ENCODE data around the gene SUMO3. TPM values are rescaled to one million over a fixed set of nuclear protein-coding genes. Genes with fewer than 3 reads are reported as not detected.

The SUMO3 gene
- total RNA-seq, 3 donors from 2014 or later: 64.2 to 64.8 (median 64.4) TPM

GRCh38 chr21:44783020-44783696, 34.7 kb downstream of the SUMO3 start:
- no peak for DNase-seq (ENCODE audit: low spot score in 2 of 2)
- Histone ChIP-seq H3K4me1 (no peaks in the 10 kb centered on the region), H3K36me3 (no peaks in the 10 kb centered on the region), H3K4me3 (no peak overlapping the region), H3K27me3 (no peaks in the 10 kb centered on the region), H3K27ac (no peak overlapping the region), H3K9me3 (no peaks in the 10 kb centered on the region)
- no peak for TF ChIP-seq POLR2AphosphoS5 (IDR thresholded peaks at IDR 0.05)
- TF ChIP-seq POLR2A (IDR thresholded peaks at IDR 0.05): no peak
- TF ChIP-seq, protein P1, sequence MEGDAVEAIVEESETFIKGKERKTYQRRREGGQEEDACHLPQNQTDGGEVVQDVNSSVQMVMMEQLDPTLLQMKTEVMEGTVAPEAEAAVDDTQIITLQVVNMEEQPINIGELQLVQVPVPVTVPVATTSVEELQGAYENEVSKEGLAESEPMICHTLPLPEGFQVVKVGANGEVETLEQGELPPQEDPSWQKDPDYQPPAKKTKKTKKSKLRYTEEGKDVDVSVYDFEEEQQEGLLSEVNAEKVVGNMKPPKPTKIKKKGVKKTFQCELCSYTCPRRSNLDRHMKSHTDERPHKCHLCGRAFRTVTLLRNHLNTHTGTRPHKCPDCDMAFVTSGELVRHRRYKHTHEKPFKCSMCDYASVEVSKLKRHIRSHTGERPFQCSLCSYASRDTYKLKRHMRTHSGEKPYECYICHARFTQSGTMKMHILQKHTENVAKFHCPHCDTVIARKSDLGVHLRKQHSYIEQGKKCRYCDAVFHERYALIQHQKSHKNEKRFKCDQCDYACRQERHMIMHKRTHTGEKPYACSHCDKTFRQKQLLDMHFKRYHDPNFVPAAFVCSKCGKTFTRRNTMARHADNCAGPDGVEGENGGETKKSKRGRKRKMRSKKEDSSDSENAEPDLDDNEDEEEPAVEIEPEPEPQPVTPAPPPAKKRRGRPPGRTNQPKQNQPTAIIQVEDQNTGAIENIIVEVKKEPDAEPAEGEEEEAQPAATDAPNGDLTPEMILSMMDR (IDR thresholded peaks at IDR 0.05): no peak
- intact Hi-C loops (cut with DNase I; ENCODE audit: low total_unique reads): no loop called here

DNA sequence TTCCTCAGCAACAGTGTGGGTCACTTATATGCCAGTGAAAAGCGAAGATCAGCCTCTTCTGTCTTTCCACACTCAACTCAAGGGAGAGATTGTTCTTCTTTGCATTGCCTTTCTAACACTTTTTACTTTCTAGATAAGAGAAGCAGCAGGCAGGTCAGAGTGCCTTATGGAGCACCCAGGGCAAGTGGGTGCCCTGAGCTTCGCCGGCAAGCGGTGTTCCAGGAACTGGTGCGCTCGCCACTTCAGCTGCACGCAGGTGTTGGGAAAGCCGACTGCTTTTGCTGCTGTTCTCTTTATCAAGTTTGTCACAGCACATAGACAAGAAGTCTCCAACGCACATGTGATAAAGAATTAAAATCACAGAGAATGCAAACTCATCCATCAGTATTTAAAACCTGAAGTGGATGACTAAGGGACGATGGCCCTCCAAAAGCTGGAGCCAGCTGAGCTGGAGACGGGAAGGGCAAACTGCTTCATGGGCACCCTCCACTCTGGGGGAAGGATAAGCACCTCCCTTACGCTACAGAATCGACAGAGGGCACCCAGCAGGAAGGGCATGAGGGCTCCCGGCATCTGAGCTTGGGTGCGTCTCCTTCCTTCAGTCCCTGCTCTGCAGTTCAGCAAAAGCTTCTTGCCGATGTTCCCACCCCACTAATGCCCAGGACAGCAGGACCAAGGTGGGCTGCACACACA, 36.9 kb downstream of the SUMO3 start:
- intact Hi-C loops (cut with DNase I; ENCODE audit: low total_unique reads): no loop called here
- DNase-seq (ENCODE audit: low spot score in 2 of 2): no peak
- Histone ChIP-seq H3K36me3 (no peaks in the 10 kb centered on the region), H3K9me3 (no peaks in the 10 kb centered on the region), H3K27ac (no peak overlapping the region), H3K4me1 (no peaks in the 10 kb centered on the region), H3K27me3 (no peaks in the 10 kb centered on the region), H3K4me3 (no peak overlapping the region)
- no peak for TF ChIP-seq POLR2A (IDR thresholded peaks at IDR 0.05)
- TF ChIP-seq, protein P1 (IDR thresholded peaks at IDR 0.05): no peak
- no peak for TF ChIP-seq POLR2AphosphoS5 (IDR thresholded peaks at IDR 0.05)

DNA sequence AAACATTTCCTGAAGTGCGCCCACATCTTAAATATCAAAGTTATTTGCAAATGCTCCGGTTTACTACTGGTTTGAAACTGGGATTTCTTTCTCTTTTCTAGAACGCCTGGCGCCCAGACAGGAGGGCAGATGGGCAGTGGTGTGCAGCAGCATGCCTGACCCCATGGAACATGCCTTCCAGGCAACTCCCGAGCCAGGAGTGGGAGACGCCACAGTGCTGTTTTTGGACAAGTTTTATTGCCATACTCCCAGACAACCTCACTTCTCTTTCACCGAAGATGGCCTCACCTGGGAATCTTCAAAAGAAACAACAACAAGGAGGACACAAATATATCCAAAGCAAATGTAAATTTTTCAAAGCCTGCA, 37.7 kb downstream of the SUMO3 start:
- Histone ChIP-seq H3K27ac (no peak overlapping the region), H3K9me3 (no peaks in the 10 kb centered on the region), H3K4me3 (no peak overlapping the region), H3K36me3 (no peaks in the 10 kb centered on the region), H3K27me3 (no peaks in the 10 kb centered on the region), H3K4me1 (no peaks in the 10 kb centered on the region)
- DNase-seq (ENCODE audit: low spot score in 2 of 2): no peak
- no peak for TF ChIP-seq POLR2AphosphoS5 (IDR thresholded peaks at IDR 0.05)
- TF ChIP-seq POLR2A (IDR thresholded peaks at IDR 0.05): no peak
- TF ChIP-seq, protein P1 (IDR thresholded peaks at IDR 0.05): no peak
- intact Hi-C loops (cut with DNase I; ENCODE audit: low total_unique reads): no loop called here

GRCh38 chr21:44779417-44780136, 38.3 kb downstream of the SUMO3 start:
- intact Hi-C loops (cut with DNase I; ENCODE audit: low total_unique reads): no loop called here
- DNase-seq (ENCODE audit: low spot score in 2 of 2): no peak
- no peak overlapping the region for H3K4me3 ChIP-seq

More at GRCh38 chr21:44779417-44780136, 38.3 kb downstream of the SUMO3 start:
- no peaks in the 10 kb centered on the region for H3K9me3 ChIP-seq
- no peaks in the 10 kb centered on the region for H3K36me3 ChIP-seq
- H3K27ac ChIP-seq: no peak overlapping the region
- TF ChIP-seq, protein P1 (IDR thresholded peaks at IDR 0.05): no peak
- TF ChIP-seq POLR2A (IDR thresholded peaks at IDR 0.05) (no peak), POLR2AphosphoS5 (IDR thresholded peaks at IDR 0.05) (no peak)
- no peaks in the 10 kb centered on the region for H3K4me1 ChIP-seq
- H3K27me3 ChIP-seq: no peaks in the 10 kb centered on the region
